NOMO-1 treated with DMSO at 0.1 percent for 48 hours (cell line): ENCODE measurements around the gene ABCA1.
A peak's percentile ranks its signal among the peaks of the same experiment; 100 is the strongest.

ENCODE experiments used
- DNase-seq: peaks from one replicate; lab custom pipeline; 2025; ENCODE audit not compliant: unreplicated experiment; lab: John Stamatoyannopoulos, UW

ABCA1 gene

DNA sequence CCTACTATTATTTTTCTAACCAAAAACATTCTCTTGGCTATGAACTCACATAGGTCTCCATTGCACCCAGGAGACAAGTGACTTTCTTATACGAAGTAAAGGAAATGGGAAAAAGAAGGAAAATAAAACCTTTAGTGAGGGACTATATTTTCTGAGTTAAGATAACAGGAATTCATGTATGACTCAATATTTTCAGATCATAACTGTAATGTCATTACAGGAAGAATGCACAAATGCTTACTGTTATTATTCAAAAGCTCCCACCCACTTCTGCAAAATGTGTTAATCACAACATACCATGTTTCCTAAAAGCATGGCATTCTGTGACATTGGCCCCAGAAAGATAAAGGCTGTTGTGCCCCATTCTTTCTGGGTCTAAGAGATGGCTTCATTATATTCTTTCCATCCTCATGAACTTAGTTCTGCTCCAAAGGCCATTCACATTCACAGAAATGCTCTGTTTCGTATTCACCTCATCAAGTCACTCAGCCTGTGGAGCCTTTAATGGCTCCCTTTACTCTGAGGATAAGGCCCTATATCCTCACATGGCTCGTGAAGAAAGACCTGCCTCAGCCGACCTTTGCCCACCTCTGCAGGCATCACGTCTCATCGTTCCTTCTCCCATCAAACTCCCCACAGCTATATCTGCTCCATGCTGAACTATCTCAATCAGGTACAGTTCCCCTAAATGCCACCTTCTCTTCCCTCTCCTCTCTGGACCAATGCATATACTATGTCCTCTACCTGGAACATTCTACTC, 77.0 kb downstream of the ABCA1 start:
- no peak for DNase-seq

DNA sequence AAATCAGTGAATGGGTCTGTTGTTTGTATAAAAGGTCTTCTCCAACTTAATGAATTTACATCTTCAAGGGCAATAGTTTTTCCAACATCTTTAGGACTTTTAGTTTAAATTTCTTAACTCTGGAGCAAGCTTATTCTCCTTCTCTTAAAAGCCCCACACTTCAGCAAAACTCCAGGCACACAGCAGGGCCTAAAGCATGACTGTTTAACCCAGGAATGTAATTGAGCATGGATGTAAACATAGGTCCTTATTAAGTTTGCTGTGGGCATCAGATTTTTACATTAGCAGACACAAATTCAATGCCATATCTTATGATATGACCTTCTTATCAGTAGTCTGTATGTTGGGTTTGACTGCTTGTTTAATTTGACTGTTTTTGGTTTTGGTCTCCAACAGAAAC, 78.9 kb downstream of the ABCA1 start:
- DNase-seq: no peak

DNA sequence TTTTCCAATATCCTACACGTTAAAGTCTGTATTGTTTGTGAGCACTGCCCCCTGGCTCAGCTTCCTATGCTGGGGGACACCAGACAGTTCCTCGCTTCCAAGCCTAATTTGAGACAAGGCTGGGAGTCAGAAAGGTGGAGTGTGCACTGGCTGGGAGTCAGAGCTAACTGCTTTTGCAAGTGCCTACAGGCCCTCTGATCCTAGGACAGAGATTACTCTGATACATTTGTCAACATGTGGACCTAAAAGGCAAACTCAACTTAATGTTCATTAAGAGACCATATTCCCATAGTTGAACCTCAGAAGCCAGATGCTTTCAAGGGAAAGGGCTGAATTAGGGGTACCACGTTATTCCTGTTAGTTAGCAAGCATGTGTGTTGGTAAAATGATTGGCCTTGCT, 83.2 kb downstream of the ABCA1 start:
- no peak for DNase-seq

DNA sequence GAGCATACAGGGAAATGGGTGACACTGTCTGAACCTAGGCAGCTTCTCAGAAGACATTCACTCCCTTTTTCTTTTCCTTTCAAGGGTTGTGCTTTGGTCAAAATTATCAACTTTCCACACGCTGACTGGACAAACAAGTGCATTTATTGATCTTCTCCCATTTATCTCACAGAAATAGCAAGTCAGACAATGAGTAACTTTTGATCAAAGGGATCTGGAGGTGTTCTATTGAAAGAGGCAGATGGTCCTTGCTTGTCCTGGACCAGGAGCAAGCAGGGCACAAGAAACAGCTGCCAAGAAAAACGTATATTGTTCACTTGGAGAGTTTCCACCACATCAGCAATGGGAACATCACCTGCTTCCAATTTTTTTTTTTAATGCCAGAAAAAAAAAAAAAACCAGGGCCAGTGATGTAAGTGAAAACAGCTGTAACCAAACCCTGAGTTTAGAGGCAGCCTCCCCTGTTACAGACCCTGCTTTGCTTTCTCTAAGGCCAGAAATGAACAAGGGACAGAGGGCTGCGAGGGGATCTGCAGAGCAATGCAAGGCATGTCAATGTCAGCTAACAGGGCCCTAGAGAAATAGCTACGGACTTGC, 84.2 kb downstream of the ABCA1 start:
- no peak for DNase-seq

DNA sequence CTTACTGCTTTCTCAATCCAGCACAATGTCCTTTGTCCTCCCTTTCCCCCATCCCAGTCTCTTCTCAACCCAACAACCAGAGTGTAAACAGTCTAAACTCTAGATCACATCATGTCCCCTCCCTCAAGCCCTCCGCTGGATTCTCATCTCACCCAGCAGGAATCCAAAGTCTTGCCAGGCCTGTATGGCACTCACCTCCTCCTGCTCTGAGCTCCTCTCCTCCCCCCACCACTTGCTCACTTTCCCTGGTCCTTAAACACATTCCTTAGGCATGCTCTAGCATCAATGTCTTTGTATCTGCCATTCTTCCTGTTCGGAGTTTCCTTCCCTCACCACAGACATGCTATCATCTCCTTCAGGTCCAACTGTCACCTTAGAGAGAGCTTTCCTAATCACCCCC, 85.3 kb downstream of the ABCA1 start:
- no peak for DNase-seq

DNA sequence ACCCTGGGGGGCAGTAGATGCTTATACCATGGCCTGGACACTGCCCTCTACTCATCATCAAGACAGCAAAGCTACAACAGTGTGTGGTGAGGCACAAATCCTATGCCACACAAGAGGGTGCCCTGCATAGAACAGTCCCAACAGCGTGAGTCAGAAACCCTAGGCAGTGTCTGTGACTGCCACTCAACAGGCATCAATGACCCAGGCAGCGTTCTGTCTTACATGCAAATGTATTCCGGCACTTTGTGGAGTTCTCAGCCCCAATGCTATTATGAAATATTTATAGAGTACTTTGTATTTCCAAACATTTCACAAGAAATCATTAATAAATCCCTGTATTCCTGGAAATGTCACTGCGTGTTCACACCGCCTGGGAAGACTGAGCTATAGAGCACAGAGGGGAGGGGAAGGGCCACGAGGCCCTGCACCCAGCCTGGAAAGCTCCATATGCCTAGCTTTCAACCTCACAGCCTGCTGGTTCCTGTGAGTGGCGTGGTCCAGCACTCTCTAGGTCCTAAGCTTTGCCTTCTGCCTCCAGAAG, 86.3 kb downstream of the ABCA1 start:
- no peak for DNase-seq

DNA sequence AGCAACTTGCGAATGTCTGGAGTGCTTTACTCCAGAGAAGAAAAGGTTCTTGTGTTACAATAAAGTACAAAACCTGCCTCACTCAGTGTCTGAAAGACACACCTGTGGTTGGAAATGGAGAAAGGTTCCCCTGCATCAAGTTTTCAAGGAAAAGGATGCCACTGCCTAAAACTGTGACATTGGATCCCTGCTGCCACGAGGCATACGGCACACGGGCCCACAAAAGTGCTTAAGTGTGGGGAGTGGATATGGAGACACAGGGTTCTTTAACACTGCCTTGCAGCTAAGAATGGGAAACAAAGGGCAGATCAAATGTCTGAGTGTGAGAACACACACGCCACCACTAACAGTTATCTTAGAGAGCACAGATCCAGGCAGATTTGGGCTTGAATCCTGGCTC, 89.0 kb downstream of the ABCA1 start:
- no peak for DNase-seq

DNA sequence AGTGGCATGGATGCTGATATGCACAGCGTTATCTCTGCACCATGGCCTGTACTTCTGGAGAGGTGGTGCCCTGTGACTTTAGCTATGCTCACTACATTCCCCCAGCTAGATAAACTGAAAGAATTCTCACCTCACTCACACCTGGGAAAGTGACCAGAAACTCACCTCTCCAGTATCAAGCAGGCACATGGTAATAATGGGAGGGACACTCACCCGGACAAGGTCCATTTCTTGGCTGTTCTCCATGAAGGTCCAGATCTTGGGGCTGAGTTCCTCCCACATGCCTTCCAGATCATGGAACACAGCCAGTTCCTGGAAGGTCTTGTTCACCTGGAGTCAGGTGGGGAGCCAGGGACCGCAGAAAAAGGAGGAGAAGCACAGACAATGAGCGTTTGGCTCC, 91.2 kb downstream of the ABCA1 start:
- no peak for DNase-seq

DNA sequence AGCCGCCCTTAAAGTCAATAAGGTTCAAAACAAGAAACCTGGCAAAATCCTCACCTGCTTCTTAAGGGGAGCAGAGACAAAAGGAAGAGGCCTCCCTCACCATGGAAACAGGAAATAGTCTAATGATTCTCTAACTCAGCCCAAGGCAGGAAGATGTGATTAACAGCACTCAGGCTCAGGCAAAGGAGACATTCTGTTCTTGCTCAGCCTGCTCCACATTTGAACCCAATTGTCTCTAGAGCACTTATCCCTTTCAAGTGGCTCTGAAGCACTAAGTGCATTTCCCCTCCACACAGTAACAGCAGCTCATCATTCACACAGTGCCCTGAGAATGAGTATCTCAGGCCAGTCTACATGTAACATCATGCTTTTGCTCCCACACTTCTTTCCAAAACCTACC, 91.7 kb downstream of the ABCA1 start:
- DNase-seq: peak; percentile 49

DNA sequence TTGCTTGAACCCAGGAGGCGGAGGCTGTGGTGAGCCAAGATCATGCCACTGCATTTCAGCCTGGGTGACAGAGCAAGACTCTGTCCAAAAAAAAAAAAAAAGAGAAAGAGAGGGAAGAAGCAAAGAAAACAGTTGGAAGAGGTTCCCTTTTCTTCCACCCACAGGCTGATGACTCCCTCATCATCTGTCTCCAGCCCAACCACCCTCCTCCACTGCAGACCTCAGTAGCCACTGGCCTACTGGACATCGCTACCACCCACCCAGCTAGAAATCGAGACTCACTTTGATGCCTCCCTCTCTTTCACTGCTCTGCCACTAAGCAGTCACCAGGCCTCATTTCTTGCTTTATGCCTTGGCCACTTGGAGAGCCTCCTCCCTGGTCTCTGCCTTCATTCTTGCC, 92.8 kb downstream of the ABCA1 start:
- peak; percentile 60 for DNase-seq

DNA sequence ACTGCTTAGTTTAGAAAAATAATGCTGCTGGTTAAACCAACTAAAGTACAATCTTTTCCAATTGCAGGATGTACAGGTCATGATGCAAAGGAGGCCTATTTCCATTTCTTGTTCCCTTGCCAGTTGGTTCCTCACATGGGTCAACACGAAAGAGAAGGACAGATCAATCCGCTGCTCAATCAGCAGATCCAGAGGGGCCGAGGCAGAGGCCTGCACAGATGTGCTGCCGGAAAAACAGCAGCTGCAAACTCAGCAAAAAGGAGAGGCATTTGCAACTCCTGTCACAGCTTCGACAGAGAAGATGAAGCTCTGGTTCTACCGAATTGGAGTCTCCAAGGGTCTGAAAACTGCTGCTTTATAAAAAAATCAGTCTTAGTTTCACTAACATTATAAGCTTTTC, 94.3 kb downstream of the ABCA1 start:
- no peak for DNase-seq

DNA sequence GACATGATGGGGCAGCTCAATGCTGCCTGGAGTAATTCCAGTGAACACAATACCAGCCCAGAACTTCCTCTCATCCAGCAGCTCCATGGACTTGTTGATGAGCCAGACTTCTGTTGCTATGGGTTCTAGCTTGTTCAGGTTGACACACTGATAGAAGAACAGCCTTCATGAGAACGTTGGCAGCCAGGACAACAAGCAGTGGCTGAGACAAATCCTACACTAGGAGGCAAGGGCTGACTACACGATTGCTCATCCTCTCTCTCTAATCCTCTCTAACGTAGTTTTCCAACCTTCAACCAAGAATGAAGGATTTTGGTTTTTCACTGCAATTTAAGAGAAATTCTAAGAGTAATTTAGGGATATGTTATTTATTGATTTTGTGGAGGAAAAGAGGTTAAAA, 96.3 kb downstream of the ABCA1 start:
- DNase-seq: no peak

DNA sequence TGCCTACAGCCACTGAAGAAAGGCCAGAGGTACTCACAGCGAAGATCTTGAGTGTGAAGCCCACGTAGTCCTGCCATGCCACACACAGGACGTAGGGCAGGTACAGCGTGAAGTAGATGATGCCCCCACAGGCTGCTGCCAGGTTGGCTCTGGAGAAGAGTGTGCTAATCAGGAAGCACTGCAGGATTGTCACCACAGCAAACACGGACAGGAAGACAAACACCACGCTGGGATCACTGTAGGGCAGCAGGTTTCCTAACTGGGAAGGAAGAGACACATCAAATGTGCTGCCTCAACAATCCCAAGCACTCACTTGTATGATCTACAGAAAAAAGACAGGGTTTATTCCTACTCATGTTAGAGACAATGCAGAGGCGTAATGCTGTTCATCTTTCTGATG, 101.0 kb downstream of the ABCA1 start:
- DNase-seq: no peak

DNA sequence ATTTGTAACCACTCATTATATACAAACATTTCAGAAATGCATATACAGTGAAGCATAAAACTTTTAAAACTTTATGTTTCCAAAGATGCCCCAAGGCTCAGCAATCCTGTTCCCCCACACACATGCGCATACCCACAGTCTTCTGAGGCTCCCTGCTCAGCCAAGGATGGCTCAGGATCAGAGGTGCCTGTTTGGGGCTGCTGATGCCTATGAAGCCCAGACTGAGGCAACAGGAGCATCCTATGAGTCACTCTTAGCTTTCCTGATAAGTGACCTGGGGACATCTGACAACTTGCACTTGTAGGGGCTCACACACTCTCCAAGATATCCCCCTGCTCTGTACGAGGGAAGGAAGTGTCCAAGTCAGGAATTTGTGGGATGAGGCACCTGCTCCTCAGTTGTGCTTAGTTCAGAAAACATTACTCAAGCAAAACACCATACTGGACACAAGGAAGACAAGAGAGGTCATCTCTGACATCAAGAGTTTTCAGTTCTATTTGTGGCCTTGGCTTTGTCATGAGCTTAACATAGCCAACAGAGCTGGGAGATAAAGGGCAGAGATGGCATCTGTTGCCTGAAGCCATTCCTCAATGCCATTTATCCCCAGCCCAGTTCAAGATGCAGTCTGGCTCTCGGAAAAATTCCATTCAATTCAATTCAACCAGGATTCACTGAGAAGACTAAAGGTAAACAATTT, 101.7 kb downstream of the ABCA1 start:
- no peak for DNase-seq

DNA sequence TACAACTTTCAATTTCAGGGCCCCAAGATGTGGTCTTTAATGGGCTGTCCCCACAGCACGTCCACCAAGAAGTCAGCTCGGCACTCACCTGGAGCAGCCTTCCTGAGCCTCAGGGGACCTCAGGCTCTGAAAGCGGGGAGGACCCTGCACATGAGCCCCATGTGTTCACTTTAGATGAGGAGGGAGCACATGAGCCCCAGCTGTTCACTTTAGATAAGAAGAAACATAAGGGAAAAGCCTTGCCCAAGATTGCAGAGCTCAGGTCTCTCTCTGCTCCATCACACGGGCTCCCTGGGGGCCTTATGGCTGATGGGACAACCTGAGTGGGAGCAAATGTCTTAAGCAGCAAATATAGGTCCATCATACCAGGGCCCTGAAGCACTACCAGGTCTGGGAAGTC, 107.6 kb downstream of the ABCA1 start:
- no peak for DNase-seq

DNA sequence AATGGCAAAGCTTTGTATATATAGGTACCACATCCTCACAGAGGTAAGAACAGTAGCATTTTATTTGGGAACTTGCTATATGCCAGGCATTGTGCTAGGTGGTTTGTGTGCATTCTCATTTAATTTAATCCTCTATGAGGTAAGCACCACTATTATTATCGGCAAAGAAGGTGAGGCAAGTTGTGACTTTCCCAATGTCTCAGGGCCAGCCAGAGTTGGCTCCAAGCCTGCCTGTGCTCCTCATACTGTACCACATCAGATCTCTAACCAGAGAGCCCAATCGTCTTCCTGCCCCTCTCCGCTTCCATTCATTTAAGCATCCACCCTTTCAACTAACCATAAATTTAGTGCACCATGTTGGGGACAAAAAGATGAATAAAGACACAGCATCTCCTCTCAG, 108.9 kb downstream of the ABCA1 start:
- DNase-seq: no peak

DNA sequence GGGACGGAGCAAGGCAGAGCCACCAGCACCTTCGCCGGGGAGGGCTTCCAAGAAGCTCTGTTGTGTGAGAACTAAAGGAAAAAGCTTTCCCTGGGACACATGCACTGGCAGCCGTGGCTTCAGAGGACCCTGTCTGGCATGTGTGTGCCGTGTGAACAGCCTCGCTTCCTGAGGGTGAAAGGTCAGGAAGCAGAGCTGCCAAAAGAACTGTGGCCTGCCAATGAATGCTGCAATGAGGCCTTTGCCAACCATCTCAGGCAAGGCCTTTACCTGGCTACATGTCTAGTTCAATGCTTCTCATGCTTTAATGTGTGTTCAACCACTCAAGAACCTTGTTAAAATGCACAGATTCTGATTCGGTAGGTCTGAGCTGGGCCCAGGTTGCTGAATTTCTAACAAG, 110.5 kb downstream of the ABCA1 start:
- DNase-seq: no peak

DNA sequence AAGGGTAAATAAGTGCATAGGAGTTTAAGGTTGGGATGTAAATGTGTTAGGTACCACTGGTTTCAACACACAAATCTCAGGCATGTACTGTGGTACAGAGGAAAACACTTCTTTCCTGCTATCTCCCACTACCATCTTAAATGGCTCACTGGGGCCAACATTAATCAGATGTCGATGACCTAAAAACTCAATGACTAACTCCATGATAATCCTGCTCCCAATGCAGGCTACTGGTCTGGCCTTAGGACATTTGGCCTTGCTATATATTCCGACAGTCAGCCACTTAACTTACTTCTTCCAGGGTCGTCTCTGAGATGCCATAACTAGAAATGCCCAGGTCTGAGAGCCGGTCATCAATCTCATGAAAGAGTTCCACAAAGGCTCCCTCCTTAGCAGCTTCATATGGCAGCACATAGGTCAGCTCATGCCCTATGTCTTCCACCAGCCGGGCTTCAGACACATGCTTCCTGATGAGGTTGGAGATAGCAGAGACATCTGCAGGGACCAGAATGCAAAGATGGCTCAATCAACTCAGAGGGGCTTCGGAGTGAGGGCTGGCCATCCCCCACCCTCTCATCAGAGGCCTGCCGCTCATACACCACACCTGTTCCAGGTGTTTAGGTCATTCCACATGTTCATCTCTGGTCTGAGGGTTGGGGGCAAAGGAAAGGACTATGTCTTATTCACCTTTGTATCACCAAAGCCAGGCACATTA, 111.9 kb downstream of the ABCA1 start:
- DNase-seq: no peak

DNA sequence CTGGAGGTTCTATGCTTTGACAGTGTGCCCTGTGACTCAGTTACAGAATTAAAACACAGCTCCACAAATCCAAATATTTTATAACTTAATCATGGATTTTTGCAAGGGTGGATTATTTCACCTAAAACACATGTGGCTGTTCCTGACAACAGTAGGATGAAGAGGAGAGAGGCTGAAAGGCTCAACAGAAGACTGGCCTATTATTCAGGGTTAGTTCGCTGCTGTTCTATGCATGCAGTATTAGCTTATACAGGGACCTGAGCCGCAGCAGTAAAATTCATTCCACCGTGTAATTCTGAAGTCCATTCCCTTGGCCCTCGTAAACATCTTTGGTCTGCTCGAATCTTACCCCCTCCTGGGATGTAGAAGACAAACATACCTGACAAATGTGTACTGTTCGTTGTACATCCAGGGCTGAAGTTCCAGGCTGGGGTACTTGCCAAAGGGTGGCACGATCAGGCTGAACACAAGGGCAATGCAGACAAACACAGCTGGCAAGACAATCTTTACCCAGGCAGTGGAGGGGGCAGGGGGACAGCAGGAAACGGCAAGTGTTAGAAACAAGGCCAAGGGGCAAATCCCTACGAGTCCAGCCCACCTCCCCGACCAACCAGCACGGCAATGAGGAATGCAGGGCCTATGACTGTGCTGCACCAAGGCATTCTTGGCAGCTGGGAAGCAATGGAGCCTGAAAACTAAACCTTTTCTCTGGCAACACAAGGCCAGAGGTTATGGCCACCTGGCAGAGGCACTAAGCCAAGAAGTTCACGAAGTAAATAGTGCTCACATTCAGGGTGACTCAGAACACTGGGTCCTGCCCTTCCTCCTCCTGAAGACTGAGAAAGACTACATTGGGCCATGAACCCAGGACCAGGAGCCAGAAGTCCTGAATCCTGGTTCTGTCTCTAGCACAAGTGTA, 117.3 kb downstream of the ABCA1 start:
- no peak for DNase-seq

DNA sequence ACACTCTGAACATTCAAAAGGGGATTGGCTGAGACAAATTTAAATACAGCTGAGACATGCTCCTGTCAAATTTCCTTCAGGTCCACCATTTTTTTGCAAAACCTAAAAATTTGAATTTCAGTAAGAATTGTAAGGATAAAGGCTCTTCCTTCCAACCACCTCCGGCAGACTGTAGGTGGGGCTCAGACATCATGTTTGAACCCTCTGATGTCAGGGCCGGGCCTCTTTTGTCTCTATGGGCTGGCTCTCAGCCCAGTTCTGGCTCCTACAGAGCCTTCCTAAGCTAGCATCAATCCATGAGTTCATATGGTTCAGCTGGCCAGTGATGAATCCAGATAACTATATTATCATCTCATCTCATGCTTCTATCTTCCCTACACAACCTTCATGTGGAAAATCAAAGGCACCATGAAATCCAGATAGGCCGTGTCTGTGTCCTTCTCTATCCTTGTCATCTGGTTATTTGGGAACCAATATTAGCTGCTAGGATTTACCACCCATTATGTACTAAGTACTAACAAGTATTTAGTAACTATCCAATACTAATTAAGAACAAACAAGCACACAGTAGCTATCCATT, 119.8 kb downstream of the ABCA1 start:
- DNase-seq: no peak
